ENCODE results near the gene TRABD2B. TPM values are rescaled to one million over a fixed set of nuclear protein-coding genes. Genes with fewer than 3 reads are reported as not detected.

TRABD2B gene
- total and polyA plus RNA-seq, 4 donors: 0.28 to 2.6 (median 1.3) TPM

DNA sequence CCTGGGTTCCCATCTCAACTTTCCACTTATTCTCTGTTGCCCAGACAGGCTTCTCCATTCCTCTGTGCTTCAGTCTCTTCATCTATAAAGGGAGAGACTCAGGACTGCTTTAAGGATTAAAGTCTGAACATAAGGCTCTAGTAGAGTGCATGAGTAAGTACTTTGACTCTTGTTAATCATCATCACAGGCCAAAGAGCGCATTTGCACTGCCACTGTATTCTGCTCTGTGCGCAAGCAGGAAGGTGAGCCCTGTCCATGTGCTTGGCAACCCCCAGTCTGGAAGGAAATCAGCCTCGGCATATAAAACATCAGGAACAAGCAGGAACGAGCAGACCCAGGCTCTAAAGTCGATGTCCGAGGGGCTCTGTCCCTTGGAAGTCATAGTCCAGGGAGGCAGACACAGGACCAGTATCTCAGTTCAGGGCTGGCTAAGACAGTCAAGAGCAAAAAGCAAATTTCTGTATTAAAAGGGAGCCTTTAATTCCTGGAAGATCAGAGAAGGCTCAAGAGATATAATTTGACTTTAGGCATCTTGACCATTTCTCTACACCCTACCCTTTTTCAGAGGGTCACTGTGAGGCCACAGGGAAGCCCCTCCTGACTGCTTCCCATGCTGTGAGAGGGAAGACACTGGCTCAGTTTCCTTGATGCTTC lies 131.2 kb downstream of the TRABD2B start:
- TF ChIP-seq YY1 (IDR thresholded peaks at IDR 0.05) (no peak), RAD21 (IDR thresholded peaks at IDR 0.05) (peak in 1 of 2 donors; percentile 7), SP1 (IDR thresholded peaks at IDR 0.05) (peak; percentile 11), HNF4A (conservative IDR thresholded peaks at IDR 0.05) (peak; percentile 33 to 39), HNF4G (IDR thresholded peaks at IDR 0.05) (no peak), NR2F2 (IDR thresholded peaks at IDR 0.05) (no peak)
- H3K27ac ChIP-seq (ENCODE audit: low read depth in 1 of 2, low read length in 2 of 2): no peak overlapping the region
- H3K4me1 ChIP-seq (ENCODE audit: control insufficient read depth in 4 of 4, insufficient read depth in 4 of 4, low read length in 3 of 4): peaks cover 2 to 16% (median 6%) of the 10 kb centered on the region in 4 donors
- no peak overlapping the region for H3K9ac ChIP-seq (ENCODE audit: low read depth in 1 of 2, low read length in 2 of 2)
- no peaks in the 10 kb centered on the region for H3K27me3 ChIP-seq (ENCODE audit: control insufficient read depth in 4 of 4, insufficient read depth in 4 of 4, low read length in 3 of 4)
- no peak overlapping the region for H3K4me3 ChIP-seq (ENCODE audit: low read depth in 1 of 3, low read length in 3 of 3)
- DNase-seq (ENCODE audit: low spot score): no peak
- no peaks in the 10 kb centered on the region for H3K36me3 ChIP-seq (ENCODE audit: control insufficient read depth in 4 of 4, insufficient read depth in 3 of 4, low read depth in 1 of 4, low read length in 3 of 4)
- 79% methylated on average over 6 of the region's 6 CpGs for WGBS
- no peaks in the 10 kb centered on the region for H3K9me3 ChIP-seq (ENCODE audit: control insufficient read depth in 4 of 4, low read length in 3 of 4)

DNA sequence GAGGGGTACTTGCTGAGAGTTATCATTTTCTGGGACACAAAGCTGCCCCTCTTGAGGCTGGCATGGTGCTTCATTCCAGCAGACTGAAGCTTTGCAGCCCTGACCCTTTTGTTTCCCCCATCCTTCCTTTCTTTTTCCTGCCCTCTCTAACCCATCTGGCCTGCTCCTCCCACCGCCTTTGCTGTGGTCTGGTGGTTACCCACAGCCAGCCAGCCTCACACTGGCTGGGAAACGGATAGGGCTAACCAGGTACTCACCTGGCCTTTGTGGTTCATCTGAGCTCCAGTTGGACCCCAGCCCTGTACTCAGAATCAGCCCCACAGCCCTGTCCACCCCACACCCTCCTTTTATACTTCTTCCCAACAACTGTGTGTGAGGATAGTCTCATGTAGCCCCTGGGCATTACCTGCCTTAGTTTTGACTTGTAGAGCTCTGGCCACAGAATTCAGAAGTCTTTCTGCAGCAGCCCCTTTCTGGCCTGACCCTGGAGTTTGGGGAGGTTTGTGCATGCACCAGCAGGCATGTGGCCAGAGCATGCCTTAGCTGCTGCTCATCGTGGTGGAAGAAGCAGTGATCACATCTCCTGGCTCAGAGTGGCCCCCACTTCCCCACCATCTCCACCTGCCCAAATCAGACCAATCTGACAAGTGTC lies 138.0 kb downstream of the TRABD2B start:
- no peaks in the 10 kb centered on the region for H3K27me3 ChIP-seq (ENCODE audit: control insufficient read depth in 4 of 4, insufficient read depth in 4 of 4, low read length in 3 of 4)
- TF ChIP-seq HNF4G (IDR thresholded peaks at IDR 0.05) (no peak), RAD21 (IDR thresholded peaks at IDR 0.05) (no peak), GABPA (IDR thresholded peaks at IDR 0.05 in 1 of 2, conservative IDR thresholded peaks at IDR 0.05 in 1 of 2) (no peak), EGR1 (IDR thresholded peaks at IDR 0.05; ENCODE audit: low read depth in 2 of 2) (no peak), RXRA (IDR thresholded peaks at IDR 0.05) (no peak)
- TF ChIP-seq, protein P1, sequence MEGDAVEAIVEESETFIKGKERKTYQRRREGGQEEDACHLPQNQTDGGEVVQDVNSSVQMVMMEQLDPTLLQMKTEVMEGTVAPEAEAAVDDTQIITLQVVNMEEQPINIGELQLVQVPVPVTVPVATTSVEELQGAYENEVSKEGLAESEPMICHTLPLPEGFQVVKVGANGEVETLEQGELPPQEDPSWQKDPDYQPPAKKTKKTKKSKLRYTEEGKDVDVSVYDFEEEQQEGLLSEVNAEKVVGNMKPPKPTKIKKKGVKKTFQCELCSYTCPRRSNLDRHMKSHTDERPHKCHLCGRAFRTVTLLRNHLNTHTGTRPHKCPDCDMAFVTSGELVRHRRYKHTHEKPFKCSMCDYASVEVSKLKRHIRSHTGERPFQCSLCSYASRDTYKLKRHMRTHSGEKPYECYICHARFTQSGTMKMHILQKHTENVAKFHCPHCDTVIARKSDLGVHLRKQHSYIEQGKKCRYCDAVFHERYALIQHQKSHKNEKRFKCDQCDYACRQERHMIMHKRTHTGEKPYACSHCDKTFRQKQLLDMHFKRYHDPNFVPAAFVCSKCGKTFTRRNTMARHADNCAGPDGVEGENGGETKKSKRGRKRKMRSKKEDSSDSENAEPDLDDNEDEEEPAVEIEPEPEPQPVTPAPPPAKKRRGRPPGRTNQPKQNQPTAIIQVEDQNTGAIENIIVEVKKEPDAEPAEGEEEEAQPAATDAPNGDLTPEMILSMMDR (IDR thresholded peaks at IDR 0.05; ENCODE audit: low read depth, low read length, missing input control): no peak
- TF ChIP-seq, protein P2, sequence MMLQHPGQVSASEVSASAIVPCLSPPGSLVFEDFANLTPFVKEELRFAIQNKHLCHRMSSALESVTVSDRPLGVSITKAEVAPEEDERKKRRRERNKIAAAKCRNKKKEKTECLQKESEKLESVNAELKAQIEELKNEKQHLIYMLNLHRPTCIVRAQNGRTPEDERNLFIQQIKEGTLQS (IDR thresholded peaks at IDR 0.05): no peak
- TF ChIP-seq, protein P3, sequence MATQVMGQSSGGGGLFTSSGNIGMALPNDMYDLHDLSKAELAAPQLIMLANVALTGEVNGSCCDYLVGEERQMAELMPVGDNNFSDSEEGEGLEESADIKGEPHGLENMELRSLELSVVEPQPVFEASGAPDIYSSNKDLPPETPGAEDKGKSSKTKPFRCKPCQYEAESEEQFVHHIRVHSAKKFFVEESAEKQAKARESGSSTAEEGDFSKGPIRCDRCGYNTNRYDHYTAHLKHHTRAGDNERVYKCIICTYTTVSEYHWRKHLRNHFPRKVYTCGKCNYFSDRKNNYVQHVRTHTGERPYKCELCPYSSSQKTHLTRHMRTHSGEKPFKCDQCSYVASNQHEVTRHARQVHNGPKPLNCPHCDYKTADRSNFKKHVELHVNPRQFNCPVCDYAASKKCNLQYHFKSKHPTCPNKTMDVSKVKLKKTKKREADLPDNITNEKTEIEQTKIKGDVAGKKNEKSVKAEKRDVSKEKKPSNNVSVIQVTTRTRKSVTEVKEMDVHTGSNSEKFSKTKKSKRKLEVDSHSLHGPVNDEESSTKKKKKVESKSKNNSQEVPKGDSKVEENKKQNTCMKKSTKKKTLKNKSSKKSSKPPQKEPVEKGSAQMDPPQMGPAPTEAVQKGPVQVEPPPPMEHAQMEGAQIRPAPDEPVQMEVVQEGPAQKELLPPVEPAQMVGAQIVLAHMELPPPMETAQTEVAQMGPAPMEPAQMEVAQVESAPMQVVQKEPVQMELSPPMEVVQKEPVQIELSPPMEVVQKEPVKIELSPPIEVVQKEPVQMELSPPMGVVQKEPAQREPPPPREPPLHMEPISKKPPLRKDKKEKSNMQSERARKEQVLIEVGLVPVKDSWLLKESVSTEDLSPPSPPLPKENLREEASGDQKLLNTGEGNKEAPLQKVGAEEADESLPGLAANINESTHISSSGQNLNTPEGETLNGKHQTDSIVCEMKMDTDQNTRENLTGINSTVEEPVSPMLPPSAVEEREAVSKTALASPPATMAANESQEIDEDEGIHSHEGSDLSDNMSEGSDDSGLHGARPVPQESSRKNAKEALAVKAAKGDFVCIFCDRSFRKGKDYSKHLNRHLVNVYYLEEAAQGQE (IDR thresholded peaks at IDR 0.05): no peak
- H3K27ac ChIP-seq (ENCODE audit: low read depth in 1 of 2, low read length in 2 of 2): no peak overlapping the region
- 63% methylated on average over 3 of the region's 3 CpGs for WGBS
- no peaks in the 10 kb centered on the region for H3K36me3 ChIP-seq (ENCODE audit: control insufficient read depth in 4 of 4, insufficient read depth in 3 of 4, low read depth in 1 of 4, low read length in 3 of 4)
- H3K9me3 ChIP-seq (ENCODE audit: control insufficient read depth in 4 of 4, low read length in 3 of 4): no peaks in the 10 kb centered on the region
- DNase-seq (ENCODE audit: low spot score): no peak
- H3K4me1 ChIP-seq (ENCODE audit: control insufficient read depth in 4 of 4, insufficient read depth in 4 of 4, low read length in 3 of 4): peaks cover 0 to 4% (median 0%) of the 10 kb centered on the region in 4 donors
- H3K9ac ChIP-seq (ENCODE audit: low read depth in 1 of 2, low read length in 2 of 2): no peak overlapping the region
- no peak overlapping the region for H3K4me3 ChIP-seq (ENCODE audit: low read depth in 1 of 3, low read length in 3 of 3)
